Mesothelial cell of epicardium (in vitro differentiated cells): ENCODE data around the gene ZBTB21. TPM values are rescaled to one million over a fixed set of nuclear protein-coding genes. Genes with fewer than 3 reads are reported as not detected.

ENCODE experiments used
- DNase-seq, 2 experiments: peaks; one replicate each; pipeline ENCODE4 v3.0.0; 2021; ENCODE audit warnings: low spot score in 2 of 2; ENCODE audit not compliant: unreplicated experiment in 2 of 2
- H3K27ac Mint-ChIP-seq: 2 replicates; pipeline ENCODE4 v1.8.0; 2021; ENCODE audit warnings: mixed read lengths
- H3K27me3 Mint-ChIP-seq: 2 replicates; pipeline ENCODE4 v1.8.0; 2021; ENCODE audit warnings: low read depth, mixed read lengths
- H3K36me3 Mint-ChIP-seq: 2 replicates; pipeline ENCODE4 v1.8.0; 2021; ENCODE audit warnings: mixed read lengths
- H3K4me1 Mint-ChIP-seq: 2 replicates; pipeline ENCODE4 v1.8.0; 2021; ENCODE audit warnings: mixed read lengths
- H3K4me3 Mint-ChIP-seq: 2 replicates; pipeline ENCODE4 v1.8.0; 2021; ENCODE audit warnings: mild to moderate bottlenecking, moderate library complexity, mixed read lengths
- H3K9me3 Mint-ChIP-seq: 2 replicates; pipeline ENCODE4 v1.8.0; 2021; ENCODE audit warnings: mixed read lengths
- total RNA-seq: library from RNA; stranded (reverse); gene quantifications from 3 replicates; pipeline ENCODE4 v1.2.1, GENCODE V29; 2021
- TF ChIP-seq, protein P1 (sequence below): fragments of 200-600 bp; sonication (generic); IDR thresholded peaks from one replicate; pipeline ENCODE4 v1.5.0; 2021; ENCODE audit warnings: antibody characterized with exemption; ENCODE audit not compliant: unreplicated experiment

Gene ZBTB21
- total RNA-seq, 1 donor from 2014 or later: 17.4 TPM

DNA sequence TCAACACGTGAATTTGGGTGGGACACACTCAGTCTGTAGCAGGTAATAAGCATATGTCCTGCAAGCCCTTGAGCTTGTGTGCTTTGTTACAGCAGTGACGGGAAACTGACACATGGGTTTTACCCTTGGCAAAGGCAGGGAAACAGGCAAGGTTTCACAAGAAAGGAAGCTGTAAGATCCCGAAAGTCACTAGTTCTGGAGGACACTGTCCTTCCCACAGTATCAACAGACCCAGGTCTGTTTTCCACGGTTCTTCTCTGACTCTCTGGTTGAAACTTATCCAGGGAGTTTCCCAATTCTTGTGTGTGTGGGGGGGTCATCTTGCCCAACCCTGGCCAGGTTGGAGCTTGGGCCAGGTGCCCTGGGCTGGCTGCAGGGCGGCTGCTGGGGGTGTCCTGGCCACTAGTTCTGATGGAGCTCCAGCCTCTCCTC, 29.3 kb upstream of the ZBTB21 start:
- TF ChIP-seq, protein P1, sequence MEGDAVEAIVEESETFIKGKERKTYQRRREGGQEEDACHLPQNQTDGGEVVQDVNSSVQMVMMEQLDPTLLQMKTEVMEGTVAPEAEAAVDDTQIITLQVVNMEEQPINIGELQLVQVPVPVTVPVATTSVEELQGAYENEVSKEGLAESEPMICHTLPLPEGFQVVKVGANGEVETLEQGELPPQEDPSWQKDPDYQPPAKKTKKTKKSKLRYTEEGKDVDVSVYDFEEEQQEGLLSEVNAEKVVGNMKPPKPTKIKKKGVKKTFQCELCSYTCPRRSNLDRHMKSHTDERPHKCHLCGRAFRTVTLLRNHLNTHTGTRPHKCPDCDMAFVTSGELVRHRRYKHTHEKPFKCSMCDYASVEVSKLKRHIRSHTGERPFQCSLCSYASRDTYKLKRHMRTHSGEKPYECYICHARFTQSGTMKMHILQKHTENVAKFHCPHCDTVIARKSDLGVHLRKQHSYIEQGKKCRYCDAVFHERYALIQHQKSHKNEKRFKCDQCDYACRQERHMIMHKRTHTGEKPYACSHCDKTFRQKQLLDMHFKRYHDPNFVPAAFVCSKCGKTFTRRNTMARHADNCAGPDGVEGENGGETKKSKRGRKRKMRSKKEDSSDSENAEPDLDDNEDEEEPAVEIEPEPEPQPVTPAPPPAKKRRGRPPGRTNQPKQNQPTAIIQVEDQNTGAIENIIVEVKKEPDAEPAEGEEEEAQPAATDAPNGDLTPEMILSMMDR: no peak
- Mint-ChIP-seq H3K27ac (no peak overlapping the region), H3K4me1 (peaks cover 8% of the 10 kb centered on the region), H3K27me3 (no peaks in the 10 kb centered on the region), H3K9me3 (peaks cover 11% of the 10 kb centered on the region), H3K36me3 (no peaks in the 10 kb centered on the region), H3K4me3 (no peak overlapping the region)
- no peak for DNase-seq

DNA sequence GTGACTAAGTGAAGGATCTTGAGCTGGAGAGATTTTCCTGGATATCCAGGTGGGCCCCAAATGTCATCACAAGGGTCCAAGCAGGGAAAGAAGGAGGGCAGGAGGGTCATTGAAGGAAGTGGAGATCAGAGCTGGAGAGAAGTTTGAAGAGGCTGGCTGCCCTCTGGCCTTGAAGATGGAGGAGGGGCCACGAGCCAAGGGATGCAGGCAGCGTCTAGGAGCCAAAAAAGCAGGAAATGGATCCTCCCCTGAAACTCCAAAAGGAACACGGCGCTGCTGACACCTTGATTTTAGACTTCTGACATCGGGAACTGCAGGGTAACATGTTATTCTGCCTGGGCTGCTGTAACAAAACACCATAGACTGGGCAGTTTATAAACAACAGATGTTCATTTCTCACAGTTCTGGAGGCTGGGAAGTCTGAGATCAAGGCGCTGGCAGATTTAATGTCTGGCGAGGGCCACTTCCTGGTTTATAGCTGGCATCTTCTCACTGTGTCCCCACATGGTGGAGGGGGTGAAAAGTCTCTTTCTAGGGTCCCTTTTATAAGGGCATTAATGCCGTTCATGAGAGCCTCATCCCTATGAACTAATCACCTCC, 28.8 kb upstream of the ZBTB21 start:
- peaks cover 11% of the 10 kb centered on the region for H3K9me3 Mint-ChIP-seq
- TF ChIP-seq, protein P1: no peak
- no peaks in the 10 kb centered on the region for H3K27me3 Mint-ChIP-seq
- no peak overlapping the region for H3K27ac Mint-ChIP-seq
- peaks cover 8% of the 10 kb centered on the region for H3K4me1 Mint-ChIP-seq
- H3K4me3 Mint-ChIP-seq: no peak overlapping the region
- no peaks in the 10 kb centered on the region for H3K36me3 Mint-ChIP-seq
- no peak for DNase-seq

DNA sequence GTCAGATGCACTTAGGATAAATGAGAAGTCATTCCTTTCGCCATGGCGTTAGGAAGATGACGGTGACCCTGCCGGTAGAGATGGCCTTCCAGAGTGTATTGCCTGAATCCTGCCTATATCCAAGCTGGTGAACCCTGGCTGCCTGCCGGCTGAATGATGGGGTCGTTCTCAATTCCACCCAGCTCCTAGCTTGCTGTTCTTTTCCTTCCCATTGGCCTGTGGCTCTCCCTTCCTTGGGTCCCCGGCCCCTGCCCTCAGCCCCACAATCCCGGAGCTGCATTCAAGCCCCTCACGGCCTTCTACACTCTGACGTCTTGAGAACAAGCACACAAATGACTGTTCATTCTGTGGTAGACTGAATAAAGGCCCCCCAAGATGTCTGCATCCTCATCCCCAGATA, 28.2 kb upstream of the ZBTB21 start:
- H3K27ac Mint-ChIP-seq: no peak overlapping the region
- no peak for DNase-seq
- no peak overlapping the region for H3K4me3 Mint-ChIP-seq
- TF ChIP-seq, protein P1: no peak
- H3K36me3 Mint-ChIP-seq: no peaks in the 10 kb centered on the region
- peaks cover 8% of the 10 kb centered on the region for H3K4me1 Mint-ChIP-seq
- H3K27me3 Mint-ChIP-seq: no peaks in the 10 kb centered on the region
- H3K9me3 Mint-ChIP-seq: peaks cover 11% of the 10 kb centered on the region

DNA sequence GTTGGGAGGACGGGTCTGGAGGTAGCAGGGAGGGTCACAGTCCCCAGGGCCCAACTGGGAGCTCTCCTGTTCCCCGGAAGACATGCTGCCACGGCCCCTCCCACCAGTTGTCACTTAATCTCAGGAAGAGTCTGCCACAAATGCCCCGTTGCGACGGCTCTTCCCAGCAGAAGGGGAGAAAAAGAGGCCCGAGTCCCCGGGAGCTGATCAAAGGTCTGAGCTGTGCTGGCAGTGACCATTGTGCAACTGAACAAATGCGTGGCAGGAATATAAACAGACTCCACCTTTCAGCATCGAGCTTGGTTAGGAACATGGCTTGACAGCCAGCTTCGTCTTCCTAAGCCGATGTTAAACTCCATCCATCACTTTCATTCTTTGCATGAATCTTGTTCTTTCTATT, 27.8 kb upstream of the ZBTB21 start:
- no peak overlapping the region for H3K27ac Mint-ChIP-seq

DNA sequence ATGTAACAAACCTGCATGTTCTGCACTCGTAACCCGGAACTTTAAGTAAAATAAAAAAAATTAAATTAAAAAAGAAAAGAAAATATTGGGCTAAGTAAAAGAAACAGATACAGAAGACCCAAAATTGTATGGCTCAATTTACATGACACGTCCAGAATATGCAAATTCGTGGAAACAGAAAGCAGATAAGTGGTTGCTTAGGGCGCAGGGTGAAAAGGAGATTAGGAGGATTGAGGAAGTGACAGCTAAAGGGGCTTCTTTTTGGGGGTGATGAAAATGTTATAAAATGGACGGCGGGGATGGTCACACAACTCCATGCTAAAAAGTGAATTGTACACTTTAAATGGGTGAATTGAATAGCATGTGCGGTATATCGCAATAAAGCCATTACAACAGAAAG, 27.4 kb upstream of the ZBTB21 start:
- no peaks in the 10 kb centered on the region for H3K27me3 Mint-ChIP-seq
- H3K36me3 Mint-ChIP-seq: no peaks in the 10 kb centered on the region
- peaks cover 8% of the 10 kb centered on the region for H3K4me1 Mint-ChIP-seq
- DNase-seq: no peak
- H3K9me3 Mint-ChIP-seq: peaks cover 11% of the 10 kb centered on the region
- no peak overlapping the region for H3K4me3 Mint-ChIP-seq
- TF ChIP-seq, protein P1: no peak
- no peak overlapping the region for H3K27ac Mint-ChIP-seq

More for the DNA sequence above, 27.8 kb upstream of the ZBTB21 start:
- H3K4me1 Mint-ChIP-seq: peaks cover 8% of the 10 kb centered on the region
- TF ChIP-seq, protein P1: no peak
- H3K36me3 Mint-ChIP-seq: no peaks in the 10 kb centered on the region
- H3K27me3 Mint-ChIP-seq: no peaks in the 10 kb centered on the region
- no peak overlapping the region for H3K4me3 Mint-ChIP-seq
- peaks cover 11% of the 10 kb centered on the region for H3K9me3 Mint-ChIP-seq
- DNase-seq: no peak

DNA sequence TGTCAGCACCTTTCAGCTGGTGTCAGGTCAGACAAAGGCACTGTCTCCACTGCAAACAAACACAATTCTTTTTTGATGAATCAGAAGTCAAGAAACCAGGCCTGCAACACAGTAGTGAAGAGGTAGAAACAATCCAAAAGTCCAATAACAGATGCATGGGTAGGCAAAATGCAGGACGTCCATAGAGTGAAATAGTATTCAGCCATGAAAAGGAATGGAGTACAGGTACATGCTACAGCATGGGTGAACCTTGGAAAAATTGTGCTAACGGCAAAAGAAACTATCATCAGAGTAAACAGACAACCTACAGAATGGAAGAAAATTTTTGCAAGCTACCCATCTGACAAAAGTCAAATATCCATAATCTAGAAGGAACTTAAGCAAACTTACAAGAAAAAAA, 26.2 kb upstream of the ZBTB21 start:
- no peak for DNase-seq
- Mint-ChIP-seq H3K4me3 (no peak overlapping the region), H3K4me1 (peaks cover 8% of the 10 kb centered on the region), H3K9me3 (peaks cover 11% of the 10 kb centered on the region), H3K36me3 (no peaks in the 10 kb centered on the region), H3K27ac (no peak overlapping the region), H3K27me3 (no peaks in the 10 kb centered on the region)
- TF ChIP-seq, protein P1: no peak
